HL-60 (cell line): ENCODE measurements around the gene HMG20A.

Experiments used
- DNase-seq, 2 experiments: peaks; one replicate each; pipeline ENCODE4 v3.0.0-alpha.2; 2010 to 2020; ENCODE audit warnings: low read depth in 1 of 2, low spot score in 1 of 2
- H3K27ac ChIP-seq: fragments of 250-450 bp; sonication (Bioruptor Pico); replicated peaks from 2 replicates; pipeline ENCODE4 v1.5.1; 2020; ENCODE audit warnings: mild to moderate bottlenecking, moderate library complexity
- H3K27me3 ChIP-seq: fragments of 250-450 bp; sonication (Bioruptor Pico); 2 replicates; pipeline ENCODE4 v1.5.1; 2021; ENCODE audit warnings: mild to moderate bottlenecking, moderate library complexity; ENCODE audit not compliant: insufficient read depth, poor library complexity, severe bottlenecking
- H3K4me3 ChIP-seq: replicated peaks from 2 replicates; pipeline ENCODE4 v1.5.1; 2011; ENCODE audit warnings: mild to moderate bottlenecking, control low read depth, low read length; ENCODE audit not compliant: insufficient read depth
- GABPA ChIP-seq: IDR thresholded peaks from 2 replicates; pipeline ENCODE4 v1.6.1; 2012; ENCODE audit warnings: low read depth
- POLR2AphosphoS5 ChIP-seq: IDR thresholded peaks from 2 replicates; pipeline ENCODE4 v1.6.1; 2012; ENCODE audit warnings: low read depth
- SPI1 ChIP-seq: IDR thresholded peaks from 2 replicates; pipeline ENCODE4 v1.6.1; 2012; ENCODE audit warnings: low read depth, mild to moderate bottlenecking, borderline replicate concordance
- TF ChIP-seq, protein P1 (sequence below): IDR thresholded peaks from 2 replicates; pipeline ENCODE4 v1.6.1; 2012; ENCODE audit warnings: low read depth; ENCODE audit not compliant: insufficient replicate concordance
- TF ChIP-seq, protein P2 (sequence below): IDR thresholded peaks from one replicate; pipeline ENCODE4 v1.5.1; 2011; ENCODE audit warnings: low read length, control low read depth, inconsistent platforms; ENCODE audit not compliant: insufficient read depth

Gene HMG20A

DNA sequence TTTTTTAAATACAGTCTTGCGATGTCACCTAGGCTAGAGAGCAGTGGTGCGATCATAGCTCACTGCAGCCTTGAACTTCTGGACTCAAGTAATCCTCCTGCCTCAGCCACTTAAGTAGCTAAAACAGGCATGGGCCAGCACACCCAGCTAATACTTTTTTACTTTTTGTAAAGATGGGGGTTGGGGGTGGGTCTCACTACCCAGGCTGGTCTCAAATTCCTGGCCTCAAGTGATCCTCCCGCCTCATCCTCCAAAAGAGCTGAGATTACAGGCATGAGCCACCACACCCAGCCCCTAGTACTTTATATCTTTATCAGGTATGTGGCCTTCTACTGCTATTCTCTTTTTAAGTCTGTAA is 9.1 kb upstream of the HMG20A start:
- H3K27me3 ChIP-seq: no peaks in the 10 kb centered on the region
- H3K27ac ChIP-seq: no peak overlapping the region
- TF ChIP-seq POLR2AphosphoS5: no peak
- TF ChIP-seq SPI1: no peak
- no peak for TF ChIP-seq GABPA
- TF ChIP-seq, protein P1, sequence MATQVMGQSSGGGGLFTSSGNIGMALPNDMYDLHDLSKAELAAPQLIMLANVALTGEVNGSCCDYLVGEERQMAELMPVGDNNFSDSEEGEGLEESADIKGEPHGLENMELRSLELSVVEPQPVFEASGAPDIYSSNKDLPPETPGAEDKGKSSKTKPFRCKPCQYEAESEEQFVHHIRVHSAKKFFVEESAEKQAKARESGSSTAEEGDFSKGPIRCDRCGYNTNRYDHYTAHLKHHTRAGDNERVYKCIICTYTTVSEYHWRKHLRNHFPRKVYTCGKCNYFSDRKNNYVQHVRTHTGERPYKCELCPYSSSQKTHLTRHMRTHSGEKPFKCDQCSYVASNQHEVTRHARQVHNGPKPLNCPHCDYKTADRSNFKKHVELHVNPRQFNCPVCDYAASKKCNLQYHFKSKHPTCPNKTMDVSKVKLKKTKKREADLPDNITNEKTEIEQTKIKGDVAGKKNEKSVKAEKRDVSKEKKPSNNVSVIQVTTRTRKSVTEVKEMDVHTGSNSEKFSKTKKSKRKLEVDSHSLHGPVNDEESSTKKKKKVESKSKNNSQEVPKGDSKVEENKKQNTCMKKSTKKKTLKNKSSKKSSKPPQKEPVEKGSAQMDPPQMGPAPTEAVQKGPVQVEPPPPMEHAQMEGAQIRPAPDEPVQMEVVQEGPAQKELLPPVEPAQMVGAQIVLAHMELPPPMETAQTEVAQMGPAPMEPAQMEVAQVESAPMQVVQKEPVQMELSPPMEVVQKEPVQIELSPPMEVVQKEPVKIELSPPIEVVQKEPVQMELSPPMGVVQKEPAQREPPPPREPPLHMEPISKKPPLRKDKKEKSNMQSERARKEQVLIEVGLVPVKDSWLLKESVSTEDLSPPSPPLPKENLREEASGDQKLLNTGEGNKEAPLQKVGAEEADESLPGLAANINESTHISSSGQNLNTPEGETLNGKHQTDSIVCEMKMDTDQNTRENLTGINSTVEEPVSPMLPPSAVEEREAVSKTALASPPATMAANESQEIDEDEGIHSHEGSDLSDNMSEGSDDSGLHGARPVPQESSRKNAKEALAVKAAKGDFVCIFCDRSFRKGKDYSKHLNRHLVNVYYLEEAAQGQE: no peak
- TF ChIP-seq, protein P2, sequence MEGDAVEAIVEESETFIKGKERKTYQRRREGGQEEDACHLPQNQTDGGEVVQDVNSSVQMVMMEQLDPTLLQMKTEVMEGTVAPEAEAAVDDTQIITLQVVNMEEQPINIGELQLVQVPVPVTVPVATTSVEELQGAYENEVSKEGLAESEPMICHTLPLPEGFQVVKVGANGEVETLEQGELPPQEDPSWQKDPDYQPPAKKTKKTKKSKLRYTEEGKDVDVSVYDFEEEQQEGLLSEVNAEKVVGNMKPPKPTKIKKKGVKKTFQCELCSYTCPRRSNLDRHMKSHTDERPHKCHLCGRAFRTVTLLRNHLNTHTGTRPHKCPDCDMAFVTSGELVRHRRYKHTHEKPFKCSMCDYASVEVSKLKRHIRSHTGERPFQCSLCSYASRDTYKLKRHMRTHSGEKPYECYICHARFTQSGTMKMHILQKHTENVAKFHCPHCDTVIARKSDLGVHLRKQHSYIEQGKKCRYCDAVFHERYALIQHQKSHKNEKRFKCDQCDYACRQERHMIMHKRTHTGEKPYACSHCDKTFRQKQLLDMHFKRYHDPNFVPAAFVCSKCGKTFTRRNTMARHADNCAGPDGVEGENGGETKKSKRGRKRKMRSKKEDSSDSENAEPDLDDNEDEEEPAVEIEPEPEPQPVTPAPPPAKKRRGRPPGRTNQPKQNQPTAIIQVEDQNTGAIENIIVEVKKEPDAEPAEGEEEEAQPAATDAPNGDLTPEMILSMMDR: no peak
- H3K4me3 ChIP-seq: no peak overlapping the region
- no peak for DNase-seq

DNA sequence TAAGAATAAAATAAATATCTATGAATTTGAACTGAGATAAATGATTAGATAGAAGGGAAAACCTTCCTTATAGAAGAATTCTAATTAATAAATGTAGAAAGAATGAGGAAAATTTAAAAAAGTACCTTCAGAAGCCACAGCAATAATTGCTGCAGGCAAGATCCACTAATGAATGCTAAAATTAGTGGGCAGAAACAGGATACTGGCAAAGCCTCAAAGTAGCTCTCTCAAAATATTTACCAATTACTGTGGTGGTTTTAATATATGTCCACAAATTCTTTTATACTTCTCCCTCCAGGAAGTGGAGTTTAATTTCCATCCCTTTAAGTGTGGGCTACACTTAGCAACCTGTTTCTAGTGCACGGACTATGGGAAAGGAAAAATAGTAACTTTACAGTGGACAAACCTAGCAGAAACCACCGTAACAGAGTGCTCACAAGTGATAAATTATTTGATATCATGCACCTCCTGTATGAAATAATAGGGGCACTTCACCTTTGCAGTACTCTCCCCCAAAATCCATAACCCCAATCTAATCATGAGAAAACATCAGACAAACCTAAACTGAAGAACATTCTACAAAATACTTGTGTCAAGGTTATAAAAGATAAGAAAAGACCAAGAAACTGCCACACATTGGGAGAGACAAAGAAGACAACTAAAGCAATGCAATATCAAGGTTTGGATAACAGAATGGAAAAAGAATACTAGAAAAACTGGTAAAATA is 7.6 kb upstream of the HMG20A start:
- Histone ChIP-seq H3K27me3 (no peaks in the 10 kb centered on the region), H3K27ac (no peak overlapping the region), H3K4me3 (no peak overlapping the region)
- DNase-seq: no peak
- TF ChIP-seq, protein P2: no peak
- no peak for TF ChIP-seq GABPA

DNA sequence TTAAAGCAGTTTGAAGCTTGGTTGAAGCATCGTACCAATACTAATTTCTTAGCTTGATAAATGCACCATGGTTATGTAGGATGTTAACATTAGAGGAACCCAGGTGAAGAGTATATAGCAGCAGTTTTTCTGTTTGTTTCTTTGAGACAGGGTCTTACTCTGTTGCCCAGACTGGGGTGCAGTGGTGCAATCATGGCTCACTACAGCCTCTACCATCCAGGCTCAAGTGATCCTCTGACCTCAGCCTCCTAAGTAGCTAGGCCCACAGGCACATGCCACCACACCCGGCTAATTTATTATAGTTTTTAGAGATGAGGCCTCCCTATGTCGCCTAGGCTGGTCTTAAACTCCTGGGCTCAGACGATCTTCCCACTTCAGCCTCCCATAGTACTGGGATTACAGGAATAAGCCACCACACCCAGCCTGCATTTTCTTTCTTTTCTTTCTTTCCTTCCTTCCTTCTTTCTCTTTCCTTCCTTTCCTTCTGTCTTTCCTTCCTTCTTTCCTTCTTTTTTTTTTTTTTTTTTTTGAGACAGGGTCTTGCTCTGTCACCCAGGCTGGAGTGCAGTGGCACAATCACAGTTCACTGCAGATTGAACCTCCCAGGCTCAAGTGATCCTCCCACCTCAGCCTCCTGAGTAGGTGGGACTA is 6.9 kb upstream of the HMG20A start:
- Histone ChIP-seq H3K27ac (no peak overlapping the region), H3K27me3 (no peaks in the 10 kb centered on the region), H3K4me3 (no peak overlapping the region)
- DNase-seq: no peak
- TF ChIP-seq GABPA (no peak), POLR2AphosphoS5 (no peak)
- TF ChIP-seq, protein P2: no peak
- TF ChIP-seq, protein P1: no peak
